Duodenal mucosa (tissue), 2 donors: ENCODE measurements around the gene PRKAG1.

Source experiments
- H3K27ac ChIP-seq: one replicate; pipeline ENCODE4 v1.7.0; 2013; ENCODE audit warnings: low read depth, low read length
- H3K27me3 ChIP-seq, 2 donors: one replicate each; pipeline ENCODE4 v1.7.0; 2013; ENCODE audit warnings: low read length in 2 of 2, control low read depth in 1 of 2; ENCODE audit not compliant: insufficient read depth in 2 of 2, control insufficient read depth in 1 of 2
- H3K36me3 ChIP-seq, 2 donors: one replicate each; pipeline ENCODE4 v1.7.0; 2013; ENCODE audit warnings: low read length in 2 of 2, control low read depth in 1 of 2; ENCODE audit not compliant: insufficient read depth in 2 of 2, control insufficient read depth in 1 of 2
- H3K4me1 ChIP-seq, 2 donors: one replicate each; pipeline ENCODE4 v1.7.0; 2013; ENCODE audit warnings: low read length in 2 of 2, control low read depth in 1 of 2; ENCODE audit not compliant: insufficient read depth in 2 of 2, control insufficient read depth in 1 of 2
- H3K4me3 ChIP-seq, 2 donors: one replicate each; pipeline ENCODE4 v1.7.0; 2013; ENCODE audit warnings: low read length in 2 of 2, low read depth in 1 of 2
- H3K9ac ChIP-seq, 2 donors: one replicate each; pipeline ENCODE4 v1.7.0; 2013; ENCODE audit warnings: low read length in 2 of 2, low read depth in 1 of 2
- H3K9me3 ChIP-seq, 2 donors: one replicate each; pipeline ENCODE4 v1.7.0; 2013; ENCODE audit warnings: low read length in 2 of 2, control low read depth in 1 of 2; ENCODE audit not compliant: control insufficient read depth in 1 of 2

Gene PRKAG1

DNA sequence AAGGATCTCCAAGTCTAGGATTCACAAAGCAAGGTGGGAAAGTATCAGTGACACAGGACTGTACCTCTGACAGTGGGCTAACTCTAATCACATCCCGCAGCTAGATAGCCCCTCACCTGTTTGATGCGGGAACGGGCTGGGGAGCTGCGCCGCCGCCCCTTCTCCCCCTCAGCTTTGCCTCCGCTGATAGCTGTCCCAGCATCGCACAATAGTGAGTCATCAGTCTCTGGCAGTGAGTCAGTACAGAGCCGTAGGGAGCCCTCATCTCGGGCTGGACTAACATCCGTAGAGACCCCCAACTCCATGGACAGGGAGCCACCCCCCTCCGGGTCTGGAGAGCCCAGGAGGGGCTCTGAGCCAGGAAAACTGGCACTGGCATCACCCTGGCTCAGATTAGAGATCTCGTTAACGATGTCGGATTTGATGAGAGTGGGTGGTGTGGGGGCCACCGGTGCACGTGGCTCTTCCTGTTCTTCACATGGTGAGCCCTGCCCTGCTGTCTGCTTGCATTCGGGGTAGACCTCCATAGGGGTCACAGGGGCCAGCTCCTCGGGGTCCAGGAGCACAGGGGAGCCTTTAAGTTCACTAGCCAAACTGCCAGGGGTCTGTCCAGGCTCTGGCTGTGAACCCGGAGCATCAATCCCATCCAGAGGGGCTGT lies 31.1 kb upstream of the PRKAG1 start:
- Histone ChIP-seq H3K4me1 (no peaks in the 10 kb centered on the region), H3K9ac (no peak overlapping the region), H3K36me3 (peaks cover 84 to 100% of the 10 kb centered on the region in 2 donors), H3K9me3 (no peaks in the 10 kb centered on the region), H3K27me3 (no peaks in the 10 kb centered on the region), H3K4me3 (no peak overlapping the region), H3K27ac (no peak overlapping the region)

DNA sequence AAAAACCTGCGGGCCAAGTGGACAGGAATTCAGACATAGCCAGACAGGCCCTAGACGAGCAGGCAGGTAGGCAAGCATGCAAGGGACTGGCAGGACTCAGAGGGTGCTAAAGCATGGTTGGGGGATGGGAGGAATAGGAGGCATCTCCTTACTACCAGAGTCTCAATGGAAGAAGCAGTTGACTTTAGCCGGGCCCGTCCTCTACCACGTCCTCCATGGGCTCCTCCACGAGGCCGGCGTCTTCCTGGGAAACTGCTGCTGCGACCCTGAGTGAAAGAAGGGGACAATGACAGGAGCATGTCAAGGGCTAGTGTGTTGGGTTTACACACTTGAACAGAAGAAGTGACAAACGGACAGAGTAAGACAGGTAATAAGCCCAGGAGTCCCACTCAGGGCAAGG lies 30.4 kb upstream of the PRKAG1 start:
- peaks cover 84 to 100% of the 10 kb centered on the region in 2 donors for H3K36me3 ChIP-seq
- no peak overlapping the region for H3K9ac ChIP-seq
- H3K27ac ChIP-seq = no peak overlapping the region
- H3K4me3 ChIP-seq = no peak overlapping the region
- H3K4me1 ChIP-seq = no peaks in the 10 kb centered on the region
- H3K27me3 ChIP-seq = no peaks in the 10 kb centered on the region
- no peaks in the 10 kb centered on the region for H3K9me3 ChIP-seq

DNA sequence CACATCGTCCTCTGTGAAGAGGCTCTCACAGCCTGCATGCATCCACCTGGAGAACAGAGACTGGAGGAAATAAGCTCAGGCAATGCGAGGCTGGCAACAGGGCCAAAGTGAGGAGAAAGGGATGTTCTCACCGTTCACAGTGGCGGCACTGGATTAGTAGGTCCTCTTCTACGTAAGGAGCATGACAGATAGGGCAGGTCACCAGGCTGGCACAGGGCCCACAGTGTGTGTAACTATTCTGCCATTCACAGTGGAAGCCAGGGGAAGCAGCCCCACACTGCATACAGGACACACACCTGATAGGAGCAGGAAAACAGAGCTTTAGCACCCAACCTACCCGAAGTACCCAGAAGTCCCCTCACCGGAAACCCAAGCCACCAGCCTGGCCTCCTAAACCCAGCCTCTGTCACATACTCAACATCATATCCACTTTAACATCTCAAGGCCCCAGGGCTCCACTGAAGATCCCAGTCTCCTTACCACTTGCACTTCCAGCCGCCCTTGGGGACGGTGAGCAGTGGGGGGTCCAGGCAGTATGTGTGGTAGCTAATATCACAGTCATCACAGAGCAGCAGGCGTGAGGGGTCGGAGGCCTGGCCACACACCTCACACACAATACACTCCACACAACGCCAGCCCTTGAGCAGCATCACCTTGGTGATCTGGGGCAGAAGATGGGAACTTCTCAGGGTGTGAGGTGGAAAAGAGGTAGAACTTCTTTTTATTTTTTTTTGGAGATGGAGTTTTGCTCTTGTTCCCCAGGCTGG lies 27.7 kb upstream of the PRKAG1 start:
- Histone ChIP-seq H3K4me3 (no peak overlapping the region), H3K27ac (no peak overlapping the region), H3K9ac (no peak overlapping the region), H3K4me1 (no peaks in the 10 kb centered on the region), H3K9me3 (no peaks in the 10 kb centered on the region), H3K36me3 (peaks cover 82 to 100% of the 10 kb centered on the region in 2 donors), H3K27me3 (no peaks in the 10 kb centered on the region)

DNA sequence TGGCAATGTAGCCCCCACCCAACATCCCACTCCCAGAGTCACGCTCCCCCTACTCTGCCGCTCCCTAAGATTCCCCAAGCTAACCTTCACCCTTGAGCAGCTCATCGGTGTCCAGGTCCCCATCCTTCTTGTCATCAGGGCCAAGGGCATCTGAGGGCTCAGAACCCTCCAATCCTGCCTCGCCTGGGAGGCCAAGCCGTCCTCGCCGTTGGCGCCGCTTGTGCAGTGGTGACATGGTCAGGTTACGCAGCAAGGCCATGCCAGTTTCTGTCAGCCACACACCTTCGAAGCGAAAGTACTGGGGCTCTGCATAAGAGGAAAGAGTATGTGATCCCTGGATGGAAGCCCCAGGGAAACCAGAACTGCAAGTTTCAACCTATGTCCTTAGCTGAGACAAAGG lies 26.1 kb upstream of the PRKAG1 start:
- peaks cover 70 to 100% of the 10 kb centered on the region in 2 donors for H3K36me3 ChIP-seq
- H3K4me1 ChIP-seq = no peaks in the 10 kb centered on the region
- H3K9ac ChIP-seq = no peak overlapping the region
- no peaks in the 10 kb centered on the region for H3K9me3 ChIP-seq
- H3K4me3 ChIP-seq = no peak overlapping the region
- H3K27me3 ChIP-seq = no peaks in the 10 kb centered on the region
- H3K27ac ChIP-seq = no peak overlapping the region

DNA sequence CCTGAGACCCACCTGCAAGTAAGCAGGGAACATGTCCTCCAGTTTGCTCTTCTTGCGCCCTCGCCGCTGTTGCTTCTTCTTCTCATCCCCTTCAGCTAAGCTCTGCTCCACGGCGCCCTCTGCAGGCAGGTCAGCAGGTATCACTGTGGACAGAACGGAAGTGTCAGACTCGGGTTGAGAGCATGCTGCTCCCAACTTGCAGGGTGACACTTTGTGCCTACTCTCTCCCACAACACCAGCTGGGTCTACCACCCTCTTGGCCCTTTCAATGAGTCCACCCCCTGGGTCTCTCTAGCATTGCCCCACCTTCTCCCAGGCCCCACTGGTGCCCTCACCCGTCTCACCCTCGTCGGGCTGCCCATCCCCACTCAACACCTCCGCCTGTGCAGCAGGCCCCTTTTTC lies 25.3 kb upstream of the PRKAG1 start:
- Histone ChIP-seq H3K4me1 (no peaks in the 10 kb centered on the region), H3K9ac (no peak overlapping the region), H3K9me3 (no peaks in the 10 kb centered on the region), H3K27ac (no peak overlapping the region), H3K4me3 (no peak overlapping the region), H3K27me3 (no peaks in the 10 kb centered on the region), H3K36me3 (peaks cover 69 to 100% of the 10 kb centered on the region in 2 donors)

DNA sequence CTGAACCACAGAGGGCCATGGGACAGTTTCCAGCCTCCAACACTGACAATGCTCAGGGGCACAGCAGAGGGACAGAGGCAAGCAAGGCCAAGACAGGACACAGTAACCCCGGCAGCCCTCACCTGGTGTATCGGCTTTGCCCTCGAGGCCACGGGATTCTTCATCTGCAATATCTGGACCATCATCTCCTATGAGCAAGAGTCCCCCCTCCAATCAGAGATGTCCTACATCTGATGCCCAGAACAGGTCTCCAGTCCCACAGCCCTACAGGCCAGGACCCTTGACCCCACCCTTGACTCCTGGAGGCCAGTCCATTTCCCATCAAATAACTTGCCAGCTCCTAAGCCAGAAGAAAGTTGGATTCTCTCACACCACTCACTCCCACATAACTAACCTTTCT lies 24.7 kb upstream of the PRKAG1 start:
- H3K27me3 ChIP-seq = no peaks in the 10 kb centered on the region
- no peaks in the 10 kb centered on the region for H3K4me1 ChIP-seq
- no peaks in the 10 kb centered on the region for H3K9me3 ChIP-seq
- peaks cover 70 to 100% of the 10 kb centered on the region in 2 donors for H3K36me3 ChIP-seq
- no peak overlapping the region for H3K27ac ChIP-seq
- no peak overlapping the region for H3K4me3 ChIP-seq
- H3K9ac ChIP-seq = no peak overlapping the region

DNA sequence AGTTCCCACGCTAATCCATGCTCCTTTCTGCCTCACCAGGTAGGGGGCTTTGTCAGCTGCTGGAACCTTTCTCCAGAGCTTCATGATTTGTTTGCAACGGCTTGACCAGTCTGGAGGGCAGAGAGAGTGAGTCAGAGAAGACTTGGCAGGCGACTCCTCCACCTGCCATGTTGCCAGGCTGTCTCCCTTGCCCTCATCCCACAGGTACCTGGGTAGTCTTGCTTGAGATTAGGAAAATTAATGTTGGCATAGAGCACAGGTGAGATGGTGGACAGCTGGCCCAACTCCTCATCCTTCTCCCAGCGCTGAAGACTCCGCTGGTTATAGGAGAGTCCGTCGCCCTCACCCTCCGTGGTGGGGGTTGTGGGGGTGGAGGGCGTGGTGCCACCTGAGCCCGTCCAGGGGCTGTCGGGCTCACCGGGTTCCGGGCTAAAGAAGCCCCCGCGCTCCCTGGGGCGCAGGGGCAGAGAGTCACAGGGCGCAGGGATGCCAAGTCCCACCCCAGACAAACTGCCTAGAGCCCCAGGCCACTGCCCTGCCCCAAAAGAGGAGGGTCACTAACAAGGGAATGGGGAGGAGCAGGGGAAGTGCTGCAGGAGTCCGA lies 23.4 kb upstream of the PRKAG1 start:
- no peaks in the 10 kb centered on the region for H3K27me3 ChIP-seq
- no peak overlapping the region for H3K27ac ChIP-seq
- H3K9ac ChIP-seq = no peak overlapping the region
- no peaks in the 10 kb centered on the region for H3K9me3 ChIP-seq
- H3K4me3 ChIP-seq = no peak overlapping the region
- no peaks in the 10 kb centered on the region for H3K4me1 ChIP-seq
- H3K36me3 ChIP-seq = peaks cover 75 to 100% of the 10 kb centered on the region in 2 donors

DNA sequence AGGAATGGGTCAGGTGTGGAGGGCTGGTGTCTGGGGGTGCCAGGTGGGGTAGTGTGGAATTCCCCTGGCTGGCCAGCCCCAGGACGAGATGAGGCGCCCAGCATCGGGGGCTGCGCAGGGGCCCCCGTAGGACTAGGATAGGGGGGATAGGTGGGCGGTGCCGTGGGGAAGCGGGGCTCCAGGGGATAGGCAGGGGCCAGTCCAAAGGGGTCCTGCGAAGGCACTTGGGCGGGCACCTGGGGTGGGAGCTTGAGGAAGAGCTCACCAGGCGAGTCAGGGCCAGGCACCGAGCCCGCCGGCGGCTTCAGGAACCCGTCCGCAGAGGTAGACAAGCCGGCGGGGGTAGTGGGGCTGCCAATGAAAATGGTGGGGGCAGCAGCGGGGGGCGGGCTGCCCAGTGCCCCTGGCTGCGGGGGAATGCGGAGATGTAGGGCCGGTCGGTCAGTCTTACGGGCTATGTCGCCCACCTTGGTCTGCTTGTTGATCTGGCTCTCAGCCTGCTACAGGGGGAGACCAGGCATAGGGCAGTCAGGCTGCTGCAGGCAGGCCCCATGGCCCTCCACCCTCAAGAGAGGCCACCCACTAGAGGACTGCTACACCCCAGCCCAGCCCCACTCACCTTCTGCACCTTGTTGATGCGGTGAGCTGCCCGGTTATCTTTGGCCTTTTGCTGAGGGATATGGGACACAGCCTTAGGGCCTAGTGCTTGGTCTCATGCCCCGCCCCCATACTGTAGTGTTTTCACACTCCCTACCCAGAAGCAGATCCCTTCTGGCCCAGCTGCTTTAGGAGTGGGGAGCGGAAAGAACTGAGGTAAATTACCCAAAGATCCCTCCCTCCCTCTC lies 22.7 kb upstream of the PRKAG1 start:
- no peak overlapping the region for H3K9ac ChIP-seq
- H3K9me3 ChIP-seq = no peaks in the 10 kb centered on the region
- no peaks in the 10 kb centered on the region for H3K4me1 ChIP-seq
- no peak overlapping the region for H3K27ac ChIP-seq
- H3K27me3 ChIP-seq = no peaks in the 10 kb centered on the region
- H3K4me3 ChIP-seq = no peak overlapping the region
- peaks cover 76 to 98% of the 10 kb centered on the region in 2 donors for H3K36me3 ChIP-seq

DNA sequence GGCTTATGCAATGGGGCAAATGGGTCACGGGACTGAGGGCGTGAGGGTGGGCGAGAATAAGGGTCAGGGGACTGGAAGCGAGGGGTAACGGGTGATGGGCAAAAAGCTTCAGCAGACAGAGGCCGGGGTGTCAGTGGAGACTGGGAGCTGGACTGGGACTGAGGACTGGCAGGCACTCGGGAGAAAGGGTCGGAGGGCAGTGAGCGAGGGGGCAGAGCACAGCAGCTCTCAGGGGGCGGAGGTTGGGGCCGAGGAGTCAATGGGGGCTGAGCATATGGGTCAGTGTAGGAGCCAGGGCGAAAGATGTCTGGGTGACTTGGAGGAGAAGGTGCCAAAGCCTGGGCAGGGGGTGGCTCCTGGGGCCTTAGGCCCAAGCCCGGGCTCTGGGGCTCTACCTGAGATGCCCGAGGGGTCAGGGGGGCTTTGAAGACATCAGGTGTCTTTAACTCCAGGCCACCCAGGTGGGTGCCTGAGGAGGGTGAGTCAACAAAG lies 21.8 kb upstream of the PRKAG1 start:
- Histone ChIP-seq H3K27ac (no peak overlapping the region), H3K4me1 (no peaks in the 10 kb centered on the region), H3K4me3 (no peak overlapping the region), H3K27me3 (no peaks in the 10 kb centered on the region), H3K36me3 (peaks cover 68 to 94% of the 10 kb centered on the region in 2 donors), H3K9ac (no peak overlapping the region), H3K9me3 (no peaks in the 10 kb centered on the region)
